Psoas muscle (tissue), 8 donors: ENCODE results near the gene FBXO42. TPM values are rescaled to one million over a fixed set of nuclear protein-coding genes. Genes with fewer than 3 reads are reported as not detected.

ENCODE experiments used
- ATAC-seq, 4 donors: fragments of 200-7000 bp; cut with Tn5 transposase; one replicate each; pipeline ENCODE4 v1.9.1; 2020; ENCODE audit warnings: moderate library complexity in 3 of 4, mild to moderate bottlenecking in 2 of 4
- DNase-seq, 2 donors: peaks; one replicate each; pipeline ENCODE4 v3.0.0-alpha.2; 2020
- H3K27ac ChIP-seq: fragments of 200-600 bp; one replicate; pipeline ENCODE4 v1.8.0; 2022
- H3K27me3 ChIP-seq, 3 donors: fragments of 200-600 bp in 1 of 3; one replicate each; pipeline versions ENCODE4 v1.6.1 to v1.8.0; 2013 to 2022; ENCODE audit warnings: low read length in 2 of 3, mild to moderate bottlenecking in 2 of 3, moderate library complexity in 1 of 3; ENCODE audit not compliant: insufficient read depth in 3 of 3
- H3K36me3 ChIP-seq, 2 donors: fragments of 200-600 bp in 1 of 2; one replicate each; pipeline versions ENCODE4 v1.6.1 to v1.8.0; 2013 to 2022; ENCODE audit warnings: low read depth in 1 of 2, mild to moderate bottlenecking in 1 of 2, moderate library complexity in 1 of 2; ENCODE audit not compliant: insufficient read depth in 1 of 2
- H3K4me1 ChIP-seq: fragments of 200-600 bp; one replicate; pipeline ENCODE4 v1.8.0; 2022
- H3K4me3 ChIP-seq: fragments of 200-600 bp; one replicate; pipeline ENCODE4 v1.8.0; 2022; ENCODE audit warnings: mild to moderate bottlenecking
- H3K9me3 ChIP-seq: fragments of 200-600 bp; one replicate; pipeline ENCODE4 v1.8.0; 2022
- CTCF ChIP-seq: fragments of 200-600 bp; IDR thresholded peaks from one replicate; pipeline ENCODE4 v1.8.0; 2022; ENCODE audit warnings: antibody characterized with exemption
- WGBS, 3 donors: extraction: QIAGEN DNeasy Blood & Tissue Kit; methylation state at CpG; one replicate each; pipeline versions ENCODE4 v1.1.6 to v1.1.7; 2013; 5-methylcytosine and 5-hydroxymethylcytosine counted together
- intact Hi-C, 2 donors: fragments of 100-400 bp; cut with DNase I; formaldehyde crosslinking; loops; one replicate each; pipeline versions ENCODE4 v1.11.0 to v1.14.2; 2022
- long read RNA-seq, 2 donors: library from polyadenylated mRNA; unstranded; transcript quantifications; one replicate each; pipeline ENCODE4 v2.0.0, GENCODE V29; 2021
- polyA plus RNA-seq, 3 donors: library from polyadenylated mRNA; stranded (reverse); fragments of 200-250 nt; gene quantifications; one replicate each; pipeline ENCODE4 v1.2.3, GENCODE V29; 2013
- total RNA-seq, 4 donors: library from RNA; stranded (reverse); fragmentation: NEBNext Ultra II Directional in 2 of 4; extraction: Animal tissue kit (Norgen Biotek cat#: 25700) in 2 of 4; gene quantifications; one replicate each; pipeline versions ENCODE4 v1.2.1 to v1.2.4, GENCODE V29; 2021 to 2023
- donor health status: healthy with polysubstance abuse.
- donor health status: DM: no; HTN: no; CAD: no; lungs with moderate emphysema.
- donor health status: Bipolar disorder and iron deficiency.
- donor health status: healthy.
- donor health status: DM: yes; HTN: yes; CAD: no.
- donor health status: DM: no; HTN: no; CAD: no.
- donor health status: DM: no; HTN: no; CAD: no.
- donor health status: DM: yes; HTN: yes; CAD: no.

FBXO42 gene
- 10 to 100 TPM; 14.7 to 24.4 (median 19.8) TPM for total RNA-seq
- polyA plus RNA-seq = 10 to 100 TPM in 2 of 3 donors, 1 to 10 TPM in 1; 7.4 to 26.6 (median 14.8) TPM
- long read RNA-seq, donor 1, full-length matches to known transcripts = 14 of 28 reads
- long read RNA-seq, donor 1, partial matches to known transcripts = 6 of 28 reads
- long read RNA-seq, donor 1, other reads (novel, unspliced or antisense) = 8 of 28 reads
- long read RNA-seq, donor 2, full-length matches to known transcripts = 44 of 67 reads
- long read RNA-seq, donor 2, partial matches to known transcripts = 10 of 67 reads
- long read RNA-seq, donor 2, other reads (novel, unspliced or antisense) = 13 of 67 reads

GRCh38 chr1:16351994-16352841 lies at the start of gene FBXO42:
Gene FBXO42, minus strand, starts transcription at chr1:16352480. Its CDS starts 37,062 bp downstream, at chr1:16315418.
- 0 to 1% (median 1%) methylated on average over 60 to 81 of the region's 81 CpGs for WGBS, 3 donors
- TF ChIP-seq CTCF = peak; percentile 36
- H3K9me3 ChIP-seq = no peaks in the 10 kb centered on the region
- ATAC-seq = peak; percentile 97 to 99 (median 98)
- peaks cover 0 to 4% of the 10 kb centered on the region in 2 donors for H3K36me3 ChIP-seq
- no peaks in the 10 kb centered on the region for H3K27me3 ChIP-seq
- intact Hi-C loops = loop anchor here (5.0 to 10.0 kb wide), 2 partner anchors 50 to 107 kb away; no protein-coding TSS in a partner anchor
- H3K4me1 ChIP-seq = peaks cover 34% of the 10 kb centered on the region
- H3K4me3 ChIP-seq = peak within 1 kb of the TSS; percentile 96
- DNase-seq = peak; percentile 91 to 96
- H3K27ac ChIP-seq = peak within 1 kb of the TSS; percentile 97

- H3K4me3 ChIP-seq = no peak overlapping the region
- intact Hi-C loops = no loop called here
- no peak overlapping the region for H3K27ac ChIP-seq
- H3K4me1 ChIP-seq = peaks cover 21% of the 10 kb centered on the region
- no peaks in the 10 kb centered on the region for H3K9me3 ChIP-seq
- H3K36me3 ChIP-seq = peaks cover 0 to 60% of the 10 kb centered on the region in 2 donors
- DNase-seq (no peak), ATAC-seq (no peak)
- H3K27me3 ChIP-seq = no peaks in the 10 kb centered on the region
- no peak for TF ChIP-seq CTCF
- WGBS, 3 donors = 72 to 87% (median 75%) methylated on average over 5 of the region's 5 CpGs
These were observed 46.2 kb upstream of the FBXO42 start for GRCh38 chr1:16398371-16398953.

- peaks cover 34% of the 10 kb centered on the region for H3K4me1 ChIP-seq
- peak overlapping the region; percentile 77 for H3K27ac ChIP-seq
- DNase-seq (no peak), ATAC-seq (no peak)
- H3K4me3 ChIP-seq = no peak overlapping the region
- TF ChIP-seq CTCF = no peak
- no peaks in the 10 kb centered on the region for H3K9me3 ChIP-seq
- 55 to 68% (median 57%) methylated on average over 5 of the region's 5 CpGs for WGBS, 3 donors
- H3K27me3 ChIP-seq = no peaks in the 10 kb centered on the region
- H3K36me3 ChIP-seq = peaks cover 0 to 63% of the 10 kb centered on the region in 2 donors
- intact Hi-C loops = no loop called here
These were observed 44.8 kb upstream of the FBXO42 start for GRCh38 chr1:16397120-16397519.

GRCh38 chr1:16396591-16396990 lies 44.3 kb upstream of the FBXO42 start:
- H3K9me3 ChIP-seq = no peaks in the 10 kb centered on the region
- no peaks in the 10 kb centered on the region for H3K27me3 ChIP-seq
- intact Hi-C loops = no loop called here
- H3K27ac ChIP-seq = peak overlapping the region; percentile 77
- no peak for TF ChIP-seq CTCF
- H3K4me1 ChIP-seq = peaks cover 40% of the 10 kb centered on the region
- WGBS, 3 donors = 27 to 43% (median 29%) methylated on average over 7 of the region's 7 CpGs
- H3K4me3 ChIP-seq = no peak overlapping the region
- DNase-seq = peak; percentile 64 to 68
- peak; percentile 62 to 87 (median 71) for ATAC-seq
- peaks cover 0 to 63% of the 10 kb centered on the region in 2 donors for H3K36me3 ChIP-seq
